Ovary (tissue), 3 donors: ENCODE data around the gene TADA2A.

ENCODE experiments used
- POLR2A ChIP-seq: fragments of 450-650 bp; IDR thresholded peaks from one replicate; pipeline ENCODE4 v1.6.1; 2017; ENCODE audit warnings: antibody characterized with exemption, mild to moderate bottlenecking, moderate library complexity
- TF ChIP-seq, protein P1 (sequence below), 3 donors: fragments of 450-650 bp in 2 of 3; fragments of 200-600 bp in 1 of 3; IDR thresholded peaks; one replicate each; pipeline versions ENCODE4 v1.5.1 to v1.8.0; 2016 to 2022; ENCODE audit warnings: antibody characterized with exemption in 3 of 3, mild to moderate bottlenecking in 1 of 3
- donor health status: DM: no; HTN: no; CAD: no.

DNA sequence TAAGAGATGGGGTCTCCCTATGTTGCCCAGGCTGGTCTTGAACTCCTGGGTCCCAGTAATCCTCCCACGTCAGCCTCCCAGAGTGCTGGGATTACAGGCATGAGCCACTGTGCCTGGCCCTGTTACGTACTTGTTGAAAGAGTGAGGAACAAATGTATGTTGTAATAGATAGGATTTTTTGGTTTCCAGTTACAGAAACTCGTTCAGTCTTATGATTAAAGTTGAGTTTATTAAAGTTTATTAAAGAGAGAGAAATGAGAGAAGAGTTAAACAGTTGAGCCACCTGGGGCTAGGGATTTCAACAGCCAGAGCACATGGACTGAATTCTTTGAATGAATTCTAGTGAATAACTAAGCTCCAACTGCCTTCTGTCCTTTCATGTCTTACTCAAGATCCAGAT lies 3.7 kb downstream of the TADA2A start:
- no peak for TF ChIP-seq POLR2A
- TF ChIP-seq, protein P1, sequence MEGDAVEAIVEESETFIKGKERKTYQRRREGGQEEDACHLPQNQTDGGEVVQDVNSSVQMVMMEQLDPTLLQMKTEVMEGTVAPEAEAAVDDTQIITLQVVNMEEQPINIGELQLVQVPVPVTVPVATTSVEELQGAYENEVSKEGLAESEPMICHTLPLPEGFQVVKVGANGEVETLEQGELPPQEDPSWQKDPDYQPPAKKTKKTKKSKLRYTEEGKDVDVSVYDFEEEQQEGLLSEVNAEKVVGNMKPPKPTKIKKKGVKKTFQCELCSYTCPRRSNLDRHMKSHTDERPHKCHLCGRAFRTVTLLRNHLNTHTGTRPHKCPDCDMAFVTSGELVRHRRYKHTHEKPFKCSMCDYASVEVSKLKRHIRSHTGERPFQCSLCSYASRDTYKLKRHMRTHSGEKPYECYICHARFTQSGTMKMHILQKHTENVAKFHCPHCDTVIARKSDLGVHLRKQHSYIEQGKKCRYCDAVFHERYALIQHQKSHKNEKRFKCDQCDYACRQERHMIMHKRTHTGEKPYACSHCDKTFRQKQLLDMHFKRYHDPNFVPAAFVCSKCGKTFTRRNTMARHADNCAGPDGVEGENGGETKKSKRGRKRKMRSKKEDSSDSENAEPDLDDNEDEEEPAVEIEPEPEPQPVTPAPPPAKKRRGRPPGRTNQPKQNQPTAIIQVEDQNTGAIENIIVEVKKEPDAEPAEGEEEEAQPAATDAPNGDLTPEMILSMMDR (IDR thresholded peaks at IDR 0.05), result no peak
